ENCODE results near the gene QKI.
A peak's percentile ranks its signal among the peaks of the same experiment; 100 is the strongest.
"Not testable (repeated sequence)": the region's sequence is repeated elsewhere in the genome, so short reads cannot be mapped to it uniquely, and the experiment has no call there.

The QKI gene

DNA sequence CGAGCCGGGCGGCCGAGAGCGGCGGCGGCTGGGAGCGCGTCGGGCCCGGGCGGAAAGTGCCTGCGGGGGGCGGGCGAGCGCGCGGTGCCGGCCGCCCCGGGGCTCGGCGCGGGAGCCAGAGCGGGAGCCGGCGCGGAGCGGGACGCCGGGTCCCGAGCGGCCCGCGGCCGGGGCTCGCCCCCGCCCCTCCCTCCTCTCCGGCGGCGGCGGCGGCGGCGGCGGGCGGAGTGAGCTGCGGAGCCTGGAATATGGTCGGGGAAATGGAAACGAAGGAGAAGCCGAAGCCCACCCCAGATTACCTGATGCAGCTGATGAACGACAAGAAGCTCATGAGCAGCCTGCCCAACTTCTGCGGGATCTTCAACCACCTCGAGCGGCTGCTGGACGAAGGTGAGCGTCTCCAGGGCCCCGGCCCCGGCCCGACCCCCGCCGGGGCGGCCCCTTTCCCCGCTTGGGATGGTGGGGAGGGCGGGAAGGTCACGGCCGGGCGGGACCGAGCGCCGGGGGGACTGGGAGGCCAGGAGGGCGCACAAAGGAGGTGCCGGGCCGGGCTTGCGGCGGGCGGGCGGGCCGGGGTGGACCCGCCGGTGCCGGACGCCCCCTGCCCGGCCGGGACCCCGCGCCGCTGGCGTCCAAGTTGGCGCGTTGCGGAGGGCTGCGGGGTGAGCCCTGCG lies 565 bp downstream of the QKI start:
- DNase-seq (ENCODE audit: low read depth, low spot score), result no peak

GRCh38 chr6:163415620-163416556 lies 1.4 kb downstream of the QKI start:
- DNase-seq (ENCODE audit: low read depth, low spot score), result no peak

GRCh38 chr6:163416557-163417253 lies 2.2 kb downstream of the QKI start:
- peak; percentile 70 for DNase-seq (ENCODE audit: low read depth, low spot score)

- no peak for DNase-seq (ENCODE audit: low read depth, low spot score)
These were observed 3.1 kb downstream of the QKI start for GRCh38 chr6:163417595-163417994.

DNA sequence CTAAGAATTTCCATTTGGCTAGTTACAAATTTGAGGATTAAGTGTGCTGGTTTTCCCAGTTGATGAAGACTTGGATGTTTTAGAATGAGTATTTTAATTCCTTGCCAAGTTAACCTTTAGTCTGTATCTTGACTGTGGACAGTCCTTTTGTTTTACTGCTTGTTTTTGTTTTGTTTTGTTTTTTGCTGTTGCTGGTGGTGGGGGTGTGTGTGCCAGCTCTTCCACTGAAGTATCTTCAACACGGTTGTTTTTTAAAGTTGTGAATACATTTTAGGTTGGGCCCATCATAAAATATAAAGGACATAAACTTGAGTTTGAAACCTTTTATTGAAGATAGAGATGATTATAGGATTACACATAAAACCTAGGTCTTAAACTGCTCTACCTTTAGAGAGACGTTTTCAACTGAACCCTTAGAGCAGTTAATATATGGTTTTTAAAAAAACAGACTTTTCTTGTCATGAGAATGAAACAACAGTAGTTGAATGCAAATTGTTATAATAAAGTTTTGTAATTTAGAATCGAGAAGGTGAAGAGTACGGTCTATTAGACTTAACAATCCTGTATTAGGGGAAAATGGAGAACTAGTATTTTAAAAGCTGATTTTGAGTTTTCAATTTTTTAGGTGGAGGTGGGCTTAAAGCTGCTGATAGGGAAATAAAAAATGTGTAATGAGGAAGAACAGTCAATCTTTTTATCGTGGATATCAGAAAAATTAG lies 4.0 kb downstream of the QKI start:
- no peak for DNase-seq (ENCODE audit: low read depth, low spot score)

DNA sequence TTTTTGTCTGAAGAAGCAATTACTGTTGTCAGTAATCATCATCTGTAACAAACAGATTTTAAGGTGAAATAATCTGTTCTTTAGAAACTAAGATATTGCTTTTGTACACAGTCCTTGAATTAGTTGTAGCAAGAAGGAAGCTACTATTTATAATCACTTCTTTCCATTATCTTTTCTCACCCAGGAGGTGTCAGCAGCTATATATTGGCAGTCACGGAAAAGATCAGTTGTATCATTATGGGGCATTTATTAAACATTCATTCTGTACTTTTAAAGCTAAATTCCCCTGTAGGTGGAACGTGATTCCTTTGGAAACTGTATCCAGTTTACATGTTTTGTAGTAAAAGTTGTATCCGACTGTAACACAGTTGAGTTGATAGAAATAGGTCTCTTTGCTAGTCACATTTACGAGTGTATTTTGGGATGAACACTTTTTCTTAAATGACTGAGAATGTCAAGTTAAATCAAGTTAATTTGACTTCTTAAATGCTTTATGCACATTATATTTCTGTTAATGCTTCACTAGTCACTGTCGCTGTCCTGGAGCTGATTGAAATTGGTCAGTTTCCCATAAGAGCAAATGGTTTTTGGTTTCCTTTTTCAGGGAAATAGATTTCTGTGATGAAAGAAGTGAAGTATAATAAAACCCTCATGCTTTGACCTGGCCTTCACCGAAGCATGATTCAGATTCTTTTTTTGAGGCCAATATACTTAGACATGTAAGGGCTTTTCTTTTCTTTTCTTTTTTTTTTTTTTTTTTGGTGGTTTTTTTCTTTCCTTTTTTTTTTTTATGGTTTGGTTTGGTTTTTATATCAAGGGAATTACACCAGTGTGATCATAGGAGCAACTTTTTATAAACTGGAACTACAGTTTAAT lies 5.1 kb downstream of the QKI start:
- DNase-seq (ENCODE audit: low read depth, low spot score), result no peak

- DNase-seq (ENCODE audit: low read depth, low spot score), result no peak
These were observed 5.7 kb downstream of the QKI start for GRCh38 chr6:163420289-163420614.

GRCh38 chr6:163422550-163422949 lies 8.0 kb downstream of the QKI start:
- no peak for DNase-seq (ENCODE audit: low read depth, low spot score)

DNA sequence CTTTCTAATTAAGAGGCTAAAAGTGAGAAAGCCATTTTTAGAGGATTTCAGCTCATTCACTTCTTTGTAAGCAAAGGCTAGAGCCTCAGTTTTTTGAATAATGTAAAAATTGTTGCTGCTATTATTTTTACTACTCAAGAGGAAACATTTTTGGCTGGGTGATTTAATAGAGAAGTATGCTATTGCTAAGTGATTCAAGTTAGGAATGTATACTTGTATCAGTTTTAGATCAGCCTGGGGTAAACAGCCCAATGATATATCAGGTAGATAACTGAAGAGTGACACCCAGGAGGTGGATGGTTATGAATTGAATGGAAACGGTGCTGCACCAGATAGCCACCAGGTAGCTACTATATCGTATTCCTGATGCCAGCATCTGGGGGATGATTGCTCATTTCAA lies 9.2 kb downstream of the QKI start:
- DNase-seq (ENCODE audit: low read depth, low spot score), result no peak

- DNase-seq (ENCODE audit: low read depth, low spot score), result peak; percentile 39
These were observed 13.2 kb downstream of the QKI start for GRCh38 chr6:163427498-163428254.

DNA sequence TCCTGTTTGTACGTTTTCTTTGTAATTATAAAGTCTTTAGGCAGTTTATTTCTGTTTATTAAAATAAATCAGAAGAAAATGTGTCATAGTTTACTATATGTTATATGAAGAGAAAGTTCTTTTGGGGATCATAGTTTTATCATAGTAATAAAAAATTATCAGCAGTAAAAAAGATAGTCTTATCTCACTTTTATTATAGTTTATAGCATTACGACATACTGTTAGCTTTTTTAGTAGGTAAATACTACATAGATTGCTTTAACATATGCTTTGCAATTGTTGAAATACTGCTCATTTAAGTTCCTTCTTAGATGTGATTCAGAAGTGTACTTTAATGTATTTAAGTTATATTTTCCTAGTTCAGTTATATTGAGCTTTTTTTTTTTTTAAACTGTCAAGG lies 13.9 kb downstream of the QKI start:
- DNase-seq (ENCODE audit: low read depth, low spot score), result no peak

GRCh38 chr6:163429858-163430448 lies 15.4 kb downstream of the QKI start:
- no peak for DNase-seq (ENCODE audit: low read depth, low spot score)

DNA sequence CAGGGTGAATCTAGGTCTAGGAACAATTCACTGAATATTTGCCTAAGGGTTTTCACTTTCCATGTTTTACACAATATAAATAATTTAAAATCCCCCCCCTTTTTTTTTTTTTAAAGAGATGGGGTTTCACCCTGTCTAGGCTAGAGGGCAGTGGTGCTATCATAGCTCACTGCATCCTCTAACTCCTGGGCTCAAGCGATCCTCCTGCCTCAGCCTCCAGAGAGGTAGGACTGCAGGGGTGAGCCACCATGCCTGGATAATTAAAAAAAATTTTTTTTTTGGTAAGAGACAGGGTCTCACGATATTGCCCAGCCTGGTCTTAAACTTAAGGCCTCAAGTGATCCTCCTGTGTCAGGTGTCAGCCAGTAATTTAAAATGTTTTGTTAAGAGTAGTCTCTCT lies 17.8 kb downstream of the QKI start:
- no peak for DNase-seq (ENCODE audit: low read depth, low spot score)

DNA sequence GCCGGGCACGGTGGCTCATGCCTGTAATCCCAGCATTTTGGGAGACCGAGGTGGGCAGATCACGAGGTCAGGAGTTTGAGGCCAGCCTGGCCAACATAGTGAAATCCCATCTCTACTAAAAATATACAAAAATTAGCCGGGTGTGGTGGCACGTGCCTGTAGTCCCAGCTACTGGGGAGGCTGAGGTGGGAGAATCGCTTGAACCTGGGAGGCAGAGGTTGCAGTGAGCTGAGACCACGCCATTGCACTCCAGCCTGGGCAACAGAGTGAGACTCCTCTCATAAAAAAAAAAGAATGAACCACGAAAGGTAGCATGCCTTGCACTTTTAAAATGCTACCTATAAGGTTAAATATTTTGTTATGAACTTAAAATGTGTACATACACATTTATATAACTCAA lies 19.0 kb downstream of the QKI start:
- not testable (repeated sequence) for DNase-seq (ENCODE audit: low read depth, low spot score)

- DNase-seq (ENCODE audit: low read depth, low spot score), result no peak
These were observed 20.5 kb downstream of the QKI start for GRCh38 chr6:163435023-163435422.

- DNase-seq (ENCODE audit: low read depth, low spot score), result no peak
These were observed 22.3 kb downstream of the QKI start for GRCh38 chr6:163436843-163437242.

DNA sequence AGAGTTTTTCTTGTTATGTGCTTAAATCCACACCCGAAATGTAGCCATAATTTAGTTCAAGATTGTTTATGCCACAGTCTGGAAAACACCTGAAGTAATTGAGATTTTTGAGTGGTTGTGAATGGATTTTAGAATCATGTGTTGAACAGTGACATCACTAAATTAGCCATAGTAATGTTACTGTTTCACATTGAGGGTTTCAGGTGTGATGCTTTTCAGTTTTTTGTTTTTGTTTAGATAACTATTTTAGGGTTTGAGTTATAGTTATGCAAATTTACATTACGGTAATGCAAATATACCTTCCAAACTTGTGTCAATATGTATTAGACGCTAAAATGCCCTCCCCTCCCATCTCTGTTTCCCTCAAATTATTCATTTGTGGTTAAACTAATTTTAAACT lies 22.9 kb downstream of the QKI start:
- DNase-seq (ENCODE audit: low read depth, low spot score), result no peak

DNA sequence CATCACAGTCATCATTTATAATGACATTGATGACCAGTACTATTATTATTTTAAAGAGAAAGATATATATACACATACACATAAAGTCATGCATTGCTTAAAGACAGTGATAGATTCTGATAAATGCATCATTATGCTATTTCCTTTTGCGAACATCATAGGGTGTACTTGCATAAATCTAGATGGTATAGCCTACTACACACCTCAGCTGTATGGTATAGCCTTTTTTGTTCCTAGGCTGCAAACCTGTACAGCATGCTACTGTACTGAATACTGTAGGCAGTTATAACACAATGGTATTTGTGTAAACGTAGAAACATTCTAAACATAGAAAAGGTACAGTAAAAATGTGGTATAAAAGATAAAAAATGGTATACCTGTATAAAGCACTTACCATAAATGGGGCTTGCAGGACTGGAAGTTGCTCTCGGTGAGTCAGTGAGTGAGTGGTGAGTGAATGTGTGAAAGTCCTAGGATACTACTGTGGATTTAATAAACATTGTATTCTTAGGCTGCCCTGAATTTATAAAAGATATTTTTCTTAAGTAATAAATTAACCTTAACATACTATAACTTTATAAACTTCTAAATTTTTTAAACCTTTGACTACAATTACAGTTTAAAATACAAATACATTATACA lies 23.9 kb downstream of the QKI start:
- no peak for DNase-seq (ENCODE audit: low read depth, low spot score)

- DNase-seq (ENCODE audit: low read depth, low spot score), result no peak
These were observed 24.4 kb downstream of the QKI start for GRCh38 chr6:163438940-163439335.

Data from smooth muscle cell of the brain vasculature (primary cell).